HG02763 (cell line): ENCODE results near the gene MYO5B.
"Not testable (repeated sequence)": the region's sequence is repeated elsewhere in the genome, so short reads cannot be mapped to it uniquely, and the experiment has no call there.

ENCODE experiments used
- ATAC-seq: cut with Tn5 transposase; IDR thresholded peaks from one replicate; pipeline ENCODE4 v1.9.1; 2021; ENCODE audit warnings: mild to moderate bottlenecking, moderate library complexity; ENCODE audit not compliant: unreplicated experiment

MYO5B gene

DNA sequence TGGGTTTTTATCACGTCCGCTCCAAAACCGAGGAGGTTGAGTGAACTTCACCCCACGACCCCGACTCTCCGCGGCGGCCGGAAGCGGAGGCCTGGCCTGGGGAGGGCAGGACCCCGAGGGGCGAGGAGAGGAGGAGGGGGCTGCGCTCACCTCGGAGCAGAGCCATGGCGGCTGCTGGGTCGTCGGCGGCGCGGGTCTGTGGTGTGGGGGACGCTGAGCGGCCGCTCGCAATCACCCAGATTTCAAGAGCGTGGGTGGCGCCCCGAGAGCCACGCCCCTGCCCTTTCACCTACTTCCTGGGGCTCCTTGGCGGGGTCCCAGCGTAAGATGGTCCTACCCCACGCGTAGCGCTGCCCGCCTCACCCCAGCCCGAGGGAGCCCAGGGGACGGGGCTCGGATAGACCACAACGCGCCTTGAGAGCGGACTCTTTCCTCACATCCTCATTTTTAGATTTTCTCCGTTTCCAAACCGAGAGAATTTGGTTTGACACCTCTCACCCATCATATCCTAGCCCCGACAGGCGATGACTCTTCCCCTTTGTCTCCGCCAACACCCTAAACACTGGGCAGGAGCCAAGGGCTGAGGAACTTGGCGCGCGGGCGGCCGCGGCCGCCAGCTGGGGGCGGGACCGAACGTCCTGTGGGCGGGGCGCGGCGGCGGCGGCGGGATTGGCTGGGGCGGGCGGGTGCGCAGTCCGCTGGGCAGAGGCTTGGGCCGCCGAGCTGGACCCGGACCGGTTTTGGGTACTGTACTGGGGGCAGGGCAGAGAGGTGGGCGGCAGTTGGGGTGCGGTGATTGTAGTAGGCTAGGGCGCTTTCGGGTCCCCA, 381.4 kb downstream of the MYO5B start, which contains the start of gene ACAA2:
Gene ACAA2, minus strand, starts transcription at position 215 of the 828 bp plus-strand sequence. Its CDS starts 49 bp downstream, at position 166.
- ATAC-seq = peak; percentile 83

DNA sequence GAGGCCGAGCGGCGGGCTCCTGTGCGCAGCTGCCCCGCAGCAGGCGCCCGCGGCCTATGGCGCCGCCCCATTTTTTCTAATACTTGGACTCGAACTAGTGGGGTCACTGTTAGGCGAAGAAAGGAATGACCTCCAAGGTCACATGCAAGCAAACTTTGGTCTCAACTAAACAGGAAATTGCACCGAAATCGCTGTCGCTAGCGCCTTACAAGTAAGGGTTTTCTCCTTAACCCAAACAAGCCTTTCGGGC, 382.0 kb downstream of the MYO5B start:
- ATAC-seq = peak; percentile 5

DNA sequence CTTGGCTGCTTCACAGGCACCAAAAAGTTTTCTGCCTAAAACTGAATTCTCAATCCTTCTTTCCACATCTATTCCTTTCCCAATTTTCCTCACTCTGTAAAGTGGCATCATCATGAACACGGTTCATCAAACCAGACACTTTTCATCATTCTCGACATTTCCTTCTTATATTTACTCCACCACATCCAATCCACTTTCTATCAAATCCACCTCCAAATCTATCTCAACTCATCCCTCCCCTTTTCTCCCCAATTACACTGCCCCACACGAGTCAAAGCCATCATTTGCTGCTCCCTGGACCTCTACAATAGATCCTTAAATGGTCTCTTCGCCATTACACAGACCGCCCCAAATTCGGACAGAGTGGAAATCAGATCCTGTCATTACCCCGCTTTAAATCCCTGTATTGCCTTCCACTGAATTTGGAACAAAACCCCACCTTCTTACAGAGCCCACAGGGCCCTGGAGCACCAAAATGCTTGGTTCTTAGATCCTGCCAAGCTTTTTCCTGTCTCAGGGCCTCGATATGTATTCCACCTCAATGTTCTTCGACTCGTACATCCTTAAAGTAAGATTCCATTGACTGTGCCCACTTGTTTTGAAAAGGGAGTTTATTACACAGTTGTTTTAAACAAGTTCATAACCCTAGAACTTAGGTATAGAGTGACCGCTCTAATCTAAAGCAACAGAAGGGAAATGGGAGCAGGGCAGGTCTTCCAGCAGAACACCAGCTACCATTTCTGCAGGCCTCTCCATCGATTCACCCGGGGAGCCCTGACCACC, 382.5 kb downstream of the MYO5B start:
- no peak for ATAC-seq

GRCh38 chr18:49811151-49811938, 383.6 kb downstream of the MYO5B start:
- ATAC-seq = no peak

GRCh38 chr18:49808553-49809191, 386.3 kb downstream of the MYO5B start:
- ATAC-seq = not testable (repeated sequence)

DNA sequence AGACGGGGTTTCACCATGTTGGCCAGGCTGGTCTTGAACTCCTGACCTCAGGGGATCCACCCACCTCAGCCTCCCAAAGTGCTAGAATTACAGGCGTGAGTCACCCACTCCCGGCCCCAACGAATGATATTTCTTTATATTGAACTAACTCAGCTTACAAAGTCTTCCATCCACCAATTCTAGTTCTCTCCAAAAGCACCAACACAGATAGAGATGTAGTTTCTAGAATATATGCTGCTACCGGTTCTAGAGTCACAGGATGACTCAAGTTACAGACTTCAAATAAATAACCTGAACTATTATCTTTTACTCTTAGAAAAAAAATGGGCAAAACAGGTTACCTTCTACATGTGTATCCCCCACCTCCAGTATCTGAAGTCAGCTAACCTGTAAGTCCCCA, 390.9 kb downstream of the MYO5B start:
- no peak for ATAC-seq

DNA sequence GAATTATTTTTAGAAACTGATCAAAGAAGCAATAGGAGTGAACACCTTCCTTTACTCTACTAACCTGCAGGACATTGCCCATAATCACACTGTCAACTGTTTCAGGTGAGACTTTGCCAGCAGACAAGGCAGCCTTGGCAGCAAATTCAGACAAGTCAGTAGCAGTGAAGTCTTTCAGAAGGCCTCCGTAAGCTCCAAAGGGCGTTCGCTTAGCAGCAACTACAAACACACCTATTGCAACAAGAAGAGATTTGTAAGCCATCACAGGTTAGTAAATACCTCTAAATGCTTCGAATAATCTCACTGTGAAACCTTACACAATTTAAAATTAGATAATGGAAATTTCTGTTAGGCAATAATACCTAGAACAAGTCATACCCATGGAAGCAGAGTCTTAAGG, 392.3 kb downstream of the MYO5B start:
- ATAC-seq = no peak

DNA sequence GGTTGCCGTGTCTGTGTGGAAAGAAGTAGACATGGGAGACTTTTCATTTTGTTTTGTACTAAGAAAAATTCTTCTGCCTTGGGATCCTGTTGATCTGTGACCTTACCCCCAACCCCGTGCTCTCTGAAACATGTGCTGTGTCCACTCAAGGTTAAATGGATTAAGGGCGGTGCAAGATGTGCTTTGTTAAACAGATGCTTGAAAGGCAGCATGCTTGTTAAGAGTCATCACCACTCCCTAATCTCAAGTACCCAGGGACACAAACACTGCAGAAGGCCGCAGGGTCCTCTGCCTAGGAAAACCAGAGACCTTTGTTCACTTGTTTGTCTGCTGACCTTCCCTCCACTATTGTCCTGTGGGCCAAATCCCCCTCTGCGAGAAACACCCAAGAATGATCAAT, 394.5 kb downstream of the MYO5B start:
- not testable (repeated sequence) for ATAC-seq

DNA sequence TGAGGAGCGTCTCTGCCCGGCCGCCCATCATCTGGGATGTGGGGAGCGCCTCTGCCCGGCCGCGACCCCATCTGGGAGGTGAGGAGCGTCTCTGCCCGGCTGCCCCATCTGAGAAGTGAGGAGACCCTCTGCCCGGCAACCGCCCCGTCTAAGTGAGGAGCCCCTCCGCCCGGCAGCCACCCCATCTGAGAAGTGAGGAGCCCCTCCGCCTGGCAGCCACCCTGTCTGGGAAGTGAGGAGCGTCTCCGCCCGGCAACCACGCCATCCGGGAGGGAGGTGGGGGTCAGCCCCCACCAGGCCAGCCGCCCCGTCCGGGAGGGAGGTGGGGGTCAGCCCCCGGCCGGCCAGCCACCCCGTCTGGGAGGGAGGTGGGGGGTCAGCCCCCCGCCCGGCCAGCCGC, 395.1 kb downstream of the MYO5B start:
- not testable (repeated sequence) for ATAC-seq

DNA sequence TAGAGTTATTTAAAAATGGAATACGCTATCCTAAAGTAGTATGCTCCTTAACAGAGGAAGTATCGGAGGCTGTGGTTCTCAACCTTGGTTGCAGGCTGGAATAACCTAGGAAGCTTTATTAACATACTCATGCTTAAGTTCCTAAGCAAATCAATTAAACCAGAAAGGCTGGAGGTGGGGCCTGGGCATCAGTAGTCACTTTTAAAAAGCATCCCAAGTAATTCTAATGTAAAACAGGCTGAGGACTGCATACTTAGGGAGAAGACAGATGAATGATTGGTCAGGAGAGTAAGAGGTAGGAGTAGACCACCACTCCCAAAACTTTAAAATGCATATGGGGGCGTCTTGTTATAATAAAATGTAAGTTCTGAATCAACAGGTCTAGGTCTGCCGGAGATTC, 396.9 kb downstream of the MYO5B start:
- ATAC-seq = no peak

DNA sequence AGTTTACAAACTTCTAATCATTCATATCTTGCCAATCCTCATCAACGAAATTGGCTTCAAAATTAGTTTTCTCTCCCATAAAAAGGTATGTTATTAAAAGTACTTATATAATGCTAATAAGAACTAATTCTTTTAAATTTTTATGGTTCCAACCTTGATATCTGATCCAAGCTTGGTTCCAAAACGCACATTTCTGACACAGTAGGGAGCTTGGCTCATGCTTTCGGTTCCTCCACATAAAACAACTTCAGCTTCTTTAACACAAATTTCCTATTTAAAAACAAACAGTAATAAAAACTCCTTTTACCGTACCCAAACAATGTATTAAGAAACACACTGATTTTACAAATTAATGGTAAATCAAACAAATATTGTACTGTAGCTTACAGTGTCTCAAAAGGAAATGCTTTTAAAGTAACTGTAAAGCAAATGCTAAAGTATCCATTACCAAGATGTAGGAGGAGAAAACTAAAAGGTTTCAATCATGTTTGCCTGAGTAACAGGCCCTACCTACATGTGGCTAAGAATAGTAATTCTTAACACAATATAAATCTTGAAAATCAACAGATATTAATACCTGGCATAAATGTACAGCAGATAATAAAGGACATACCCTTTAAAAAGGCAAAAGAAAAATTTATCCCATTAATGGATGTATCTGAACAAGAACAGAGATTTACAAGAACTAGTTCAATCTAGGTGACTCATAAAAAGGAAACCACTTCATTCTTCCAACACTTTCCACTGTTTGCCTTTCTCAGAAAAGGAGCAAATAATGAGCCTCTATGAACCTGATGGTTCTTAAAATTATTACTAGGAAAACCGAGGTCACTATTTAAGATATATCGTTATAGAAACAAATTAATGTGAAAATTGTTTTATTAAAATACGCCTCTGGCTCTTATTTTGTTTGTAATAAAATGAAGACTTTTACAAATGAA, 399.1 kb downstream of the MYO5B start:
- no peak for ATAC-seq

- no peak for ATAC-seq
These were observed 400.2 kb downstream of the MYO5B start for GRCh38 chr18:49794743-49795142.

- not testable (repeated sequence) for ATAC-seq
These were observed 405.3 kb downstream of the MYO5B start for GRCh38 chr18:49789560-49790134.

GRCh38 chr18:49788327-49788898, 406.5 kb downstream of the MYO5B start:
- ATAC-seq = no peak

- no peak for ATAC-seq
These were observed 408.8 kb downstream of the MYO5B start for GRCh38 chr18:49786019-49786720.

- ATAC-seq = no peak
These were observed 410.3 kb downstream of the MYO5B start for GRCh38 chr18:49784427-49785185.

GRCh38 chr18:49783631-49784030, 411.3 kb downstream of the MYO5B start:
- ATAC-seq = not testable (repeated sequence)
